CD4-positive, alpha-beta T cell treated with Interferon alpha-2 for 1 hour (primary cell): Measurements from ENCODE around the gene GRIK4.

Experiments used
- DNase-seq, 2 donors: peaks; one replicate each; pipeline ENCODE4 v3.0.0-alpha.2; 2020 to 2022

GRIK4 gene

GRCh38 chr11:120511820-120512738 lies 531 bp downstream of the GRIK4 start:
- DNase-seq = no peak

- no peak for DNase-seq
Measured at GRCh38 chr11:120512739-120513435, 1.3 kb downstream of the GRIK4 start.

- no peak for DNase-seq
Measured at GRCh38 chr11:120513436-120514315, 2.1 kb downstream of the GRIK4 start.

GRCh38 chr11:120514541-120515121 lies 3.1 kb downstream of the GRIK4 start:
- DNase-seq = no peak

- no peak for DNase-seq
Measured at GRCh38 chr11:120515186-120515723, 3.7 kb downstream of the GRIK4 start.

GRCh38 chr11:120516461-120517389 lies 5.2 kb downstream of the GRIK4 start:
- DNase-seq = no peak

GRCh38 chr11:120517390-120517761 lies 5.8 kb downstream of the GRIK4 start:
- DNase-seq = no peak

- no peak for DNase-seq
Measured at GRCh38 chr11:120517801-120518291, 6.3 kb downstream of the GRIK4 start.

- DNase-seq = no peak
Measured at GRCh38 chr11:120518356-120518755, 6.8 kb downstream of the GRIK4 start.

GRCh38 chr11:120519474-120519873 lies 7.9 kb downstream of the GRIK4 start:
- no peak for DNase-seq

- no peak for DNase-seq
Measured at GRCh38 chr11:120520091-120520822, 8.7 kb downstream of the GRIK4 start.

GRCh38 chr11:120521176-120521575 lies 9.6 kb downstream of the GRIK4 start:
- no peak for DNase-seq

- no peak for DNase-seq
Measured at GRCh38 chr11:120522021-120522420, 10.5 kb downstream of the GRIK4 start.

- DNase-seq = no peak
Measured at GRCh38 chr11:120522736-120523135, 11.2 kb downstream of the GRIK4 start.

GRCh38 chr11:120523196-120523595 lies 11.6 kb downstream of the GRIK4 start:
- DNase-seq = no peak

- DNase-seq = no peak
Measured at GRCh38 chr11:120524536-120525085, 13.1 kb downstream of the GRIK4 start.

- no peak for DNase-seq
Measured at GRCh38 chr11:120525261-120526171, 14.0 kb downstream of the GRIK4 start.

GRCh38 chr11:120526241-120526640 lies 14.7 kb downstream of the GRIK4 start:
- DNase-seq = no peak
